Stimulated activated CD4-positive, alpha-beta T cell treated with anti-CD3 and anti-CD28 coated beads, TNF-alpha, amount 100 ng/mL, for 1 hour (primary cell): ENCODE measurements around the gene BGN.

Experiments
- DNase-seq, 3 donors: peaks; one replicate each; pipeline ENCODE4 v3.0.0-alpha.2; 2020; ENCODE audit warnings: low read depth in 3 of 3, low spot score in 1 of 3

The BGN gene

GRCh38 chrX:153482376-153483015, 12.3 kb upstream of the BGN start:
- DNase-seq: no peak

DNA sequence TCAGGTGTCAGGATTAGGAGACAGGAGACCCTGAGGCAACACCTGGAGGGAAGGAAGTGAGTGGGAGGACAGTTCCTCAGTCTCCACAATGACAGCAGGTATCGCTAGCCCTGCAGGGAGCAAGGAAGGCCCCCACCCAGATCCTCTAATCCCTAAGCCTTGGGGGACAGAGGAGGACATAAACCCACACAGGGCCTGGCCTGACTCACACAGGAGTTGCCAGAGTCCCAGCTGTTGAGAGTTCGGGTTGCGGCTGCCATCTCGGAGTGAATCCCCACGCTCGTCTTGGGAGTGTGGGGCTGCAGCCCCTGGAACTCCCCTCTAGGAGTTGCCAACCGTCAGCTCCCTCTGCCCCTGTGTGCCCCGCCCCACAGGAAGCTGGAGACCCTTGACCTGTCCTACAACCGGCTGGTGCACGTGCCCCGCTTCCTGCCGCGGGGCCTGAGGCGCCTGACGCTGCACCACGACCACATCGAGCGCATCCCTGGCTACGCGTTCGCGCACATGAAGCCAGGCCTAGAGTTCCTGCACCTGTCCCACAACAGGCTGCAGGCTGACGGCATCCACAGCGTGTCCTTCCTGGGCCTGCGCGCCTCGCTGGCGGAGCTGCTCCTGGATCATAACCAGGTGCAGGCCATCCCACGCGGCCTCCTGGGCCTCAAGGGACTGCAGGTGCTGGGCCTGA, 9.2 kb upstream of the BGN start:
- no peak for DNase-seq

GRCh38 chrX:153486171-153486570, 8.6 kb upstream of the BGN start:
- no peak for DNase-seq

- no peak for DNase-seq
Measured at GRCh38 chrX:153487590-153488071, 7.1 kb upstream of the BGN start.

DNA sequence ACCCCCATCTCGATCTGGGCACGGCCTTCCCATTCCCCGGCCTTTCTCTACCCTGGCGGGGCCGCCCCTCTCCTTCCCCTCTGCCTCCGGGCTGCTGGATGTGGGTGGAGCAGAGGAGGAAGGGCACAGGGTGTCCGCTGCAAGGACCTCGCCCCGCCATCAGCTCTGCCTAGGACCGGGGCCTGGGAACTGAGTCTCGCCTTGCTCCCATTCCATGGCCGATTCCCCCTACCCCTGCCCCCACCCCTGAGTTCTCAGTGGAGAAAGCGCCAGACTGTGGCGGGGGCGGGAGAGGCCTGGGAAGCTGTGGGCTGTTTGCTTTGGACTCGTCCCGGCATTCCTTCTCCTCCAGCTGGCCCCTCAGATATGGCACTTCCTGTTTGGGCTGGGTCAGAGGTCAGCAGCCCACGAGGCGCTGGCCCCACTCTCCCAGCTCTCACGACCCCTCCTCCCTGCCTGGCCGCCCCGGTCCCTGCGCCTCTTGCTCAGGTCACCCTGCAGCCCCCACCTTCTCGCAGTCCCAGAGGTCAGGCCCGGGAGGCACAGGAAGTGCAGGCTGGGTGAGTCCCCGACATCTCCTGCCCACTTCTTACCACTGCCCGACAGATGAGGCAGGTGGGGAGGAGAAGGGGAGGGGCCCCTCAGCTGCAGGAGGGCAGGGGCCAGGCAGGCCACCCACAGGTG, 6.4 kb upstream of the BGN start:
- DNase-seq: no peak

- DNase-seq: no peak
Measured at GRCh38 chrX:153490217-153490930, 4.4 kb upstream of the BGN start.

DNA sequence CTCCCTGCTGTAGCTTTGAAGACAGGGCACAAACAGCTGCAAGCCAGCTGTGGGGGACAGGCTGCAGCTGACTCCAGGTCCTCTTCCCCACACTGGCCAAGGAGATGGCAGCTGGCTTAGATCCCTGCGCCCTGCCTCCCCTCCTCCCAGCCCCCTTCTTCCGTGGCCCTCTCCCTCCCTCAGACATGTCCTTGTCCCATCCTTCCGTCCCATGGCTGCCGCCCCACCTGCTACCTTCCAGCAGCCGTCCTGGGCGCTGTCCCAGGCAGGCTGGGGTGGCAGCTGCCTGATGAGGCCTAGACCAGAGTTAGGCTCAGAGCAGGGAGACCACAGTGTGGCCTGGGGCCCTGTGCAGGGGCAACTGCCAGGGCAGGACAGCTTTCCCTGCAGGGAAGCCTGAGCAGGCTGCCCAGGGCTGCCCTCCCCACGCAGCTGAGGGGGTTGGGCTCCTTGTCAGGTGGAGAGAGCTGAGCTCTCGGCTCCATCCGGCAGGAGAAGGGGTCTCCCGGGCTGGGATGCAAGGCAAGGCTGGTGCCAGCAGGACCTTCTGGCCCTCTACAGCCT, 3.3 kb upstream of the BGN start:
- no peak for DNase-seq

DNA sequence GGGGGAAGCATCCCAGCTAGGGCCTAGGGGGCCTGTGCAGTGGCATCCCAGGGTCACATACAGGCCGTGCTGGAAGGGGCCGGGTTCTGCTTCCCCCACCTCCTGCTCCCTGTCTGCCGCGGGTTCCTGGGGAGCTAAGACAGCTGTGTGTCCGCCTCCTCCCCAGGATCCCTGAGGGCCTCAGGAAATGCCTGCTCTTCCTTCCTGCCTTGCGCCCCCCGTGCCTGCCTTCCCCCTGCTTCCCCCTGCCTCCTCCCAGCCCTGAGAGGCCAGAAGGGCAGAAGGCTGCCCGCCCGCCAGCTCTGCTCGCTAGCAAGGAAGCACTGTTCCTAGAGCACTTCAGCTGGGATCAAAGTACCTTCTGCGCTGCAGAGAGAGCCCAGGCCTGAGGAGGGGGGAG, 2.9 kb upstream of the BGN start:
- DNase-seq: no peak

GRCh38 chrX:153492543-153492942, 2.2 kb upstream of the BGN start:
- DNase-seq: no peak

- no peak for DNase-seq
Measured at GRCh38 chrX:153493085-153493484, 1.7 kb upstream of the BGN start.

GRCh38 chrX:153494061-153494460, 719 bp upstream of the BGN start:
- DNase-seq: no peak

DNA sequence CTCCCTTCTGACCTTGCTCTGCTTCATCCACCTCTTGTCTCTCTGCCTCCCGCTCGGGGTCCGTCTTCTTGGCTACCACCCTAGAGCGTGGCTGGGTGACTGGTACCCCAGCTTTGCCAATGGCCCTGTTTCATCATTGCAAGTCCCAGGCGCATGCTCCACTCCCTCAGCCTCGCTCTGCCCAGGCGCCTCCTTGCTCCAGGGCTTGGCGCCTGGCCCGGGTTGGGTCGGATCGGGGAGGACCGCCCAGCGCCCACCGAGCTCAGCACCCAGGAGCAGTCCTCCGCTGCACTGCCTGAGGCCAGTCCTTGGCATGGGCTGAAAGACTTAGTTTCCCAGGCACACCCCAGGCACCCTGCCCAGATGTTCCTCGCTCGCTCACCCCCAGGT, 577 bp downstream of the BGN start:
- no peak for DNase-seq

DNA sequence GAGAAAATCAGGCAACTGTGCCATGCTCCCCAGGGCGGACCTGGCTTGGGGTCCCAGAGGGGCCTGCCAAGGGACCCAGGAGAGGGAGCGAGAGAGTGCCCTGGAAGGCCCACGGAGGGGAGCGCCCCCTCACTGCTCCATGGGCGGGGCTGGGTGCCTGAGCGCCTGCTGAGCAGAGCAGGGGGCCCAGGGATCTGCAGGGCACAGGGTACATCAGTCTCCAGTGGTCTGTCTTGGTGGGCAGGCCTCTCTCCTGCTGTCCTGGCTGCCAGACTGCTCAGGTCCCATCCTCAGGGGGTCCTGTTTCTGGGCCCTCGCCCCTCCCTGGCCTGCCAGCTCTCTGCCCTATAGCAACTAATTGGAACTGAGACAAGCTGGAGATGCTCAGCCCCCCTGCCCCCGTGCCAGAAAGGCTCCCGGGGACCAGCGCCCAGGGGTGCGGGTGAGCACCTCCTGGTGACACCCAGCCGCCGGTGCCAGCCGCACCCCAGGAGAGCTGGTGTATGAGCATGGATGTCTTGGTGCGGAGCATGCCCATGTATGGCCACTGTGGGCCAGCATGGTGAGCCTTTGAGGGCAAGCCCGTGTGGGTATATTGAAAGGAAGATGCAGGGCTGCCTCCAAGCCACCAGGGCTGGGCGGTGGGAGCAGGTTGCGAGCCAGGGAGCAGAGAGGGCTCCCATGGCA, 1.3 kb downstream of the BGN start:
- DNase-seq: no peak

- DNase-seq: no peak
Measured at GRCh38 chrX:153496590-153496959, 1.8 kb downstream of the BGN start.

DNA sequence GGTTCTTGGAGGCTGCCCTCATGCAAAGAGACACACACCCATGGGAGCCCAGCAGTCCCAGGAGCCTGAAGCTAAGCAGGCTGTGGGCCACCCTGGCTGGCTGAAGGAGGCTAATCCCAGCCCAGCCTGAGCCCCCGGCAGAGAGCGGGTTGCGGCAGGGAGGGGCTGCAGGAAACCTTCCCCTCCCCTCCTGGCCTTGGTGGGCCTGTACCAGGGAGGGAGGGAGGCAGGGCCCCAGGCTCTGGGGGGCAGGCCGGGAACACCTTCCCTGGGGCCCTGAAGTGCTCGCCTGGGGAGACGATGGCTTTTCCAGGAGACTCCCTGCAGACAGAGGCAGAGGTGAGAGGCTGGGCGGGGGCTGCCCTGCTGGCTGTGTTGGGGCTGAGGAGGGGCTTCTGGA, 3.7 kb downstream of the BGN start:
- no peak for DNase-seq

GRCh38 chrX:153499341-153499740, 4.6 kb downstream of the BGN start:
- no peak for DNase-seq

GRCh38 chrX:153499876-153500275, 5.1 kb downstream of the BGN start:
- DNase-seq: no peak

DNA sequence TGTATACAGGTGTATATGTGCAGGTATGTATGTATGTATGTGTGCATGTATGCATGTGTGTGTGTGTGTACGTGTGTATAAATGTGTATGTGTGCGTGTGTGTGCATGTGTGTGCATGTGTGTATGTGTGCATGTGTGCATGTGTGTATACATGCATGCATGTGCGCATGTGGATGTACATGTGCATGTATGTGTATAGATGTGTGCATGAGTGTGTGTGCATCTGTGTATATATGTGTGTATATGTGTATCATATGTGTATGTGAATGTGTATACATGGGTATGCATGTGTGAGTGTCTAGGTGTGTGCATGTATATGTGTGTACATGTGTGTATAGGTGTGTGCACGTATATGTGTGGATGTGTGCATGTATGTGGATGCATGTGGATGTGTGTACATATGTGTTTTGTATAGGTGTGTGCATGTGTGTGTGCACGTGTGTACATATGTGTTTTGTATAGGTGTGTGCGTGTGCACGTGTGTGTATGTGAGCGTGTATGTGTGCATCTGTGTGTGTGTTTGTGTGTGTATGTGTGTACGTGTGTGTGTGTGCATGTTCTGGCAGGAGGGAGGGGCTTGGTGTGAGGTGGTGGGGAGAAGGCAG, 6.0 kb downstream of the BGN start:
- no peak for DNase-seq

DNA sequence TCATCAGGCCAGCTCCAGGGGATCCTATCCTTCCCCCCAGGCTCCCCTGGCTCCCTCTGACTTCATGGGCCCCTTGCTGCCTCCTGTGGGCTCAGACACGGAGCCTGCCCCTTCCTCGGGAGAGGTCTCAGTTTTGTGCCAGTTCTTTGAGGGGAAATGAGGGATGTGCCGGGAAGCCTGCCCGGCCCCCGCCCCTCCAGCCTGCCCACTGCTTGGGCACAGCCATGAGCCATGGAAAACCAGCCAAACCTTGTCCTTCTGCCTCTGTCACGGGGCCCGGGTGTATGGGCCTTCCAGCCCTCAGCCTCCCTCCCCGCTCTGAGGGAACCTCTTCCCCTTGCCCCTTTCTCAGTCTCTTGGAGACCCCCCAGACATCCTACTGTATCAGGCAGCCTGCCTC, 6.8 kb downstream of the BGN start:
- no peak for DNase-seq

- no peak for DNase-seq
Measured at GRCh38 chrX:153502131-153502530, 7.4 kb downstream of the BGN start.

GRCh38 chrX:153502796-153503195, 8.0 kb downstream of the BGN start:
- DNase-seq: no peak
